HepG2 (cell line): Measurements from ENCODE around the gene FAM161A. TPM values are rescaled to one million over a fixed set of nuclear protein-coding genes. Genes with fewer than 3 reads are reported as not detected.
A peak's percentile ranks its signal among the peaks of the same experiment; 100 is the strongest.

ENCODE experiments used
- DNMT1 ChIP-seq: sonication (generic); formaldehyde crosslinking; IDR thresholded peaks from 2 replicates; pipeline ENCODE4 v1.5.1; 2020; ENCODE audit warnings: mild to moderate bottlenecking, missing genetic modification reagents
- ELF1 ChIP-seq: sonication (generic); formaldehyde crosslinking; IDR thresholded peaks from 2 replicates; pipeline ENCODE4 v1.4.0; 2020; ENCODE audit warnings: missing genetic modification reagents
- ETV6 ChIP-seq: sonication (generic); formaldehyde crosslinking; conservative IDR thresholded peaks from 2 replicates; pipeline ENCODE4 v1.4.0; 2020; ENCODE audit warnings: missing genetic modification reagents
- HDAC1 ChIP-seq: sonication (generic); formaldehyde crosslinking; IDR thresholded peaks from 2 replicates; pipeline ENCODE4 v1.5.1; 2020; ENCODE audit warnings: mild to moderate bottlenecking, missing genetic modification reagents
- HMGA1 ChIP-seq: sonication (generic); formaldehyde crosslinking; conservative IDR thresholded peaks from 2 replicates; pipeline ENCODE4 v1.4.0; 2020; ENCODE audit warnings: missing genetic modification reagents
- IRF1 ChIP-seq: sonication (generic); formaldehyde crosslinking; IDR thresholded peaks from 2 replicates; pipeline ENCODE4 v1.4.0; 2020; ENCODE audit warnings: low read depth, mild to moderate bottlenecking, missing genetic modification reagents
- NFKBIZ ChIP-seq: IDR thresholded peaks from 2 replicates; pipeline ENCODE4 v1.6.1; 2018; ENCODE audit warnings: missing genetic modification reagents, missing compliant biosample characterization
- POLR2AphosphoS2 ChIP-seq: IDR thresholded peaks from 2 replicates; pipeline ENCODE4 v1.6.1; 2011; ENCODE audit warnings: low read depth, low read length, improper control_type of control experiment
- PRDM4 ChIP-seq: sonication (generic); formaldehyde crosslinking; IDR thresholded peaks from 2 replicates; pipeline ENCODE4 v1.9.0; 2021; ENCODE audit warnings: missing genetic modification reagents, borderline replicate concordance
- SALL1 ChIP-seq: sonication (generic); formaldehyde crosslinking; IDR thresholded peaks from 2 replicates; pipeline ENCODE4 v1.8.0; 2022; ENCODE audit warnings: mild to moderate bottlenecking, missing genetic modification reagents
- SPEN ChIP-seq: sonication (generic); formaldehyde crosslinking; IDR thresholded peaks from 2 replicates; pipeline ENCODE4 v1.5.1; 2020; ENCODE audit warnings: low read depth, mild to moderate bottlenecking, missing genetic modification reagents
- STAT6 ChIP-seq: sonication (generic); formaldehyde crosslinking; IDR thresholded peaks from 2 replicates; pipeline ENCODE4 v1.4.0; 2020; ENCODE audit warnings: missing genetic modification reagents, mild to moderate bottlenecking, borderline replicate concordance
- YEATS2 ChIP-seq: sonication (generic); formaldehyde crosslinking; IDR thresholded peaks from 2 replicates; pipeline ENCODE4 v1.4.0; 2020; ENCODE audit warnings: missing genetic modification reagents, borderline replicate concordance
- ZMAT5 ChIP-seq: sonication (generic); formaldehyde crosslinking; IDR thresholded peaks from 2 replicates; pipeline ENCODE4 v1.5.0; 2020; ENCODE audit warnings: mild to moderate bottlenecking, low read depth, missing genetic modification reagents, borderline replicate concordance
- ZNF136 ChIP-seq: sonication (generic); formaldehyde crosslinking; IDR thresholded peaks from 2 replicates; pipeline ENCODE4 v1.8.1; 2022; ENCODE audit warnings: low read depth, mild to moderate bottlenecking, moderate library complexity, missing genetic modification reagents
- ZSCAN21 ChIP-seq: sonication (generic); formaldehyde crosslinking; IDR thresholded peaks from 2 replicates; pipeline ENCODE4 v1.8.0; 2022; ENCODE audit warnings: mild to moderate bottlenecking, missing genetic modification reagents, moderate library complexity, borderline replicate concordance
- polyA plus RNA-seq, 8 experiments: library from polyadenylated mRNA; depleted of rRNA in 3 of 8; stranded (reverse) in 7 of 8; unstranded in 1 of 8; fragments of >200 nt; fragmentation: Illumina TruSeq in 4 of 8; extraction: Trizol in 4 of 8; gene quantifications; 2 replicates each; pipeline versions ENCODE4 v1.2.1 to v1.2.3, GENCODE V29; 2011 to 2016; ENCODE audit warnings: low read depth in 4 of 8, missing spikeins in 1 of 8, mixed read lengths in 1 of 8; ENCODE audit not compliant: insufficient read depth in 1 of 8
- total RNA-seq, 5 experiments: library from RNA; depleted of rRNA; stranded (reverse); fragments of >200 nt; fragmentation: Illumina TruSeq; extraction: Trizol; gene quantifications; 2 replicates each; pipeline ENCODE4 v1.2.3, GENCODE V29; 2016; ENCODE audit warnings: low read depth in 1 of 5

The FAM161A gene
- total and polyA plus RNA-seq, 2 of the 13 experiments (the other 11 are each of a cell fraction or from before 2014, with no cell fraction given): 2.7 to 3.4 TPM

- TF ChIP-seq ELF1: peak; percentile 80
- peak; percentile 95; the same call in 1 of the 2 replicates for TF ChIP-seq DNMT1 (CRISPR knock-in tag)
- peak; percentile 99 for TF ChIP-seq HDAC1
- TF ChIP-seq SPEN (CRISPR knock-in tag): peak; percentile 100
- TF ChIP-seq IRF1 (CRISPR knock-in tag): peak; percentile 71; the same call in 1 of the 2 replicates
- TF ChIP-seq SALL1 (CRISPR knock-in tag): peak; percentile 93
- TF ChIP-seq ZNF136 (CRISPR knock-in tag): peak; percentile 99; the same call in 1 of the 2 replicates
- TF ChIP-seq HMGA1: no peak
- peak; percentile 100 for TF ChIP-seq YEATS2 (CRISPR knock-in tag)
- TF ChIP-seq POLR2AphosphoS2: peak; percentile 92
- peak; percentile 44; the same call in 1 of the 2 replicates for TF ChIP-seq STAT6 (CRISPR knock-in tag)
- 0 out of 2 replicates have a peak, but pooled peaks have one; percentile 51 for TF ChIP-seq ETV6 (CRISPR knock-in tag)
- TF ChIP-seq PRDM4: peak; percentile 96
- peak; percentile 97 for TF ChIP-seq ZSCAN21 (CRISPR knock-in tag)
- TF ChIP-seq NFKBIZ (CRISPR knock-in tag): peak; percentile 82; the same call in 1 of the 2 replicates
- TF ChIP-seq ZMAT5 (CRISPR knock-in tag): no peak
Observed at GRCh38 chr2:61888267-61889055, 34.6 kb upstream of the FAM161A start, which contains the start of gene CCT4 (continued).
